Jurkat, Clone E6-1 (cell line): ENCODE data around the gene PARD3.

Experiments used
- DNase-seq: peaks from one replicate; pipeline ENCODE4 v3.0.0-alpha.2; 2011; ENCODE audit warnings: low read depth, low spot score
- H3K4me3 ChIP-seq: 2 replicates; pipeline ENCODE4 v1.5.1; 2011; ENCODE audit warnings: mild to moderate bottlenecking, low read length, control low read depth, moderate library complexity

The PARD3 gene

DNA sequence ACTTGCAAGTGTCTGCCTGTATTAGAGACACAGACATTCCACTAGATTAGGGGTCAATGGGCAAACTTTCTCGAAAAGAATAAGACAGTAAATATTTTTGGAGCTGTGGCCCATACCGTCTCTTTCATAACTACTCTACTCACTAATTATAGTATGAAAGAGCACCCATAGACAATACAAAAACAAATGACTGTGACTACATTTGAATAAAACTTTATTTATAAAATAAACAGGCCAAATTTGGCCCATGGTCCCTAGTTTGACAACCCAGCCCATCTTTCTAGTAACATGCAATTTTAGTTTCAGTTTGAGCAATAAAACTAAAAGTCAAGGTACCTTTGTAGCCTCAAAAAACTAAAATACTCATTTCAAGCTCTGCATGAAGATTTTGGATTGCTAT lies 294.6 kb downstream of the PARD3 start:
- no peak for DNase-seq
- H3K4me3 ChIP-seq, result no peak overlapping the region

DNA sequence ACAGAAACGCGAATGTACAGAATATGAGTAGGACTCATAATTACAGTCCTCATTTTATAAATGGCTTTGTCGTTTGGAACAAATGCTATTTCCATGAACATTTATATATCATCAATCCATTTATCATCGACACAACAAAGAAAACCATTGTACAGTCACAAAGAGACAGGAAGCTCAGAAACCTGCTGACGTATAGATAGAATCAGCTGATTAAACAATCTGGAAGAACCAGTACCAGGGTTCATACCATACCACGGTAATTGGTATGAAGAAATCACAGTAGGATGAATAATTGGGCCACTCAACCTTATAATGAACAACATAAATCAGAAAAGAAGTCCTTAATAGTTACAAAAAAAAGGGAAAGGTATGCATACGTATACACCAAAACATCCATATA lies 295.0 kb downstream of the PARD3 start:
- no peak overlapping the region for H3K4me3 ChIP-seq
- DNase-seq, result no peak

DNA sequence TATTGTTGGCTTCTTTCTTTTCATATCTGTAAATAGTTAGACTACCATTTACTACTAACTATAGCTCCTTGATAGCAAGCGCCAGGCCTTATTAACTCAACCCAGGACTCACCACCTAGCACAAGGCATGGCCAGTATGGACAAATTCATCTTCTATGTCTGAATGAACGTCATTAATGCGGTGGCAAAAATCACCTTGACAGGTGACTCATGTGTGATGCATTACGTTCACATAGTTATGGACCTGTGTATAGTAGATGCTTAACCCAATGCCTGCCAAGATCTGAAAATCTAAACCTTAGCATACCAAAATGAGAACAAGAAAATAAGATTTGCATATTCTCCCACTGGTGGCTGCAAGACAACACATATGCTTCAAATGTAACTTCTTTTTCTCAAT lies 300.8 kb downstream of the PARD3 start:
- no peak overlapping the region for H3K4me3 ChIP-seq
- DNase-seq, result no peak

DNA sequence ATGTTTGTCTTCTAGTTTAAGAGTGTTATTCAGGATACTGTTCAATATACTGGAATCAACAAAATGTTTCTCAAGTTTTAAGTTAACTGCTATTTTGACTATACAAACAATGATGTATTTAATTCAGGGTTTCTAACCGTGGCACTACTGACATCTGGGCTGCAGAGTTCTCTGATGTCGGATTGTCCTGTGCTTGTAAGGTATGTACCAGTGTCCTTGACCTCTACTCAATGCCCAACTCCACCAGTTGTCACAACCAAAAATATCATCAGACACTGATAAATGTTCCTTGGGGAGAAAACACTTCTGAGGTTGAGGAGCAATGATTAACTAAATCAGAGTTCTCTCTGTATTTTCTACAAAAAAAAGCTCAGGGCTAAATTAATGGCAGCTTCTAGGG lies 301.5 kb downstream of the PARD3 start:
- no peak for DNase-seq
- H3K4me3 ChIP-seq, result no peak overlapping the region

DNA sequence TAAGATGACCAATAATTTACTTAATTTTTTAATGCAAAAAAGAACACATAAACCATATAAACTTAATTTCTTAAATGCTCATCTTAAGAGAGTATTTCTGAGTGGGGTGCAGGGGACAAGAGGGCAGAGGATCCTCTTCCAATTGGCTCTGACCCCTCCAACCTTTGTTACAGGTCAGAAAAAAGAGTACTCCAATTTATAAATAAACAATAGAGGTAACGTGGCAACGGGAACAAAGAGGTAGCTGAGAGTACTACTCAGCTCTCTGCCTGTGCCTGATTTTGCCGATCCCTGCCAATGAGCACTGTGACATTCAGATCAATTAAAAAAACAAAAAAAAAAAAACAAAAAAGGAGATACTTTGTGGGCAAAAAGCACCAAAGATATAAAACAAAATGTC lies 307.9 kb downstream of the PARD3 start:
- H3K4me3 ChIP-seq, result no peak overlapping the region
- no peak for DNase-seq

DNA sequence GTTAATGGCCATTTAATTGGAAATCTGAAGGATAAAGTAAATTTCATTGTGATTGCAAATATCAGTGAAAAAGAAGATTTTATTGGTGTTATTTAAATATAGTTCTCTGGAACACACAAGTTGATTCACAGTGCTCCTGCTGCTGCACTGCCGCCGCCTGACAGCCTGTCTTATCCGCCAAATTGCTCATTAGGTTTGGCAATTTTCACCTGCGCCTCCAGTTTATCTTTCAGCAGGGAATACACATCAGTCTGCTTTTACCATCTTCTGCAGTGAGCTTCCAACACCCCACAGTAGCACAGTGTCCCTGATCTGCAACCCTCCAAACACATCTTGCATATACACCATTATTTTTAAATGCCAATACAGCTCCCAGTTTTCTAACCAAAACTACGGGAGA lies 308.3 kb downstream of the PARD3 start:
- no peak for DNase-seq
- no peak overlapping the region for H3K4me3 ChIP-seq

DNA sequence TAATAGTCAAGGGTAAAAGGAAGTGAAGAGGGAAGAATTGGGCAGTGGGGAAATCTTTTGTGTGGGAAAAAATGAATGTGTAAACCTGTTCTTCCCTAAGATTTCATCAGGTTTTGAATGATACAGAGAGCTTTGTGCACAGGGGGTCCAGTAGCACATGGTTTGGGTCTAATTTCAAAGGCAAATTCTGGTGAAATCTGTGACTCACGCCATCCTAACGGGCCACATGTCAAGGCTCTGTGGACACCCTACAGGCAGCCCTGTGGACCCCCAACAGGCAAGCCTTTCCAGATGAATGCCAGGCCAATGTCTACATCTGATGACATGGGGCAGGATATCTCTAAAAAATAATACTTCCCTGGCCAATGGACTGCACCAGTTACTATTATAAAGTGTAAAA lies 309.8 kb downstream of the PARD3 start:
- DNase-seq, result no peak

DNA sequence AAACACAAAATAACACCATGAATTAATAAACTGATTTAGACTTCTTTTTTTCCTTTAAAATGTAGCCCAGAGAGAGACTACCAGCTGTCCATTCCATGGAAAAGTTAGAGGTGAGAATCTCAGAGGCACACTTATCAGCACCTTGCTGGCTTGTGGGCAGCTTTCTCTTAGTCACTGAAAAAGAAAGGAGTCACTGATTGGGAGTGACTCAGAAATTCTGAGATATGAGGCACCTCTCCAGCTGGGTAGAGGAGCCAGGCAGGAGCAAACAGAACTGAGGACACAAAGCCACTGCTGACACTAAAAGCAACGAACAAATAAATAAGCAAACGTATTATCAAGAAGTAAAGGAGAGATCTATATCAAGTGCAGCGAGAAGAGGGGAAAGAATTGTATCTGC lies 310.6 kb downstream of the PARD3 start:
- no peak for DNase-seq
- H3K4me3 ChIP-seq, result no peak overlapping the region

More for the DNA sequence above, 309.8 kb downstream of the PARD3 start:
- H3K4me3 ChIP-seq, result no peak overlapping the region

DNA sequence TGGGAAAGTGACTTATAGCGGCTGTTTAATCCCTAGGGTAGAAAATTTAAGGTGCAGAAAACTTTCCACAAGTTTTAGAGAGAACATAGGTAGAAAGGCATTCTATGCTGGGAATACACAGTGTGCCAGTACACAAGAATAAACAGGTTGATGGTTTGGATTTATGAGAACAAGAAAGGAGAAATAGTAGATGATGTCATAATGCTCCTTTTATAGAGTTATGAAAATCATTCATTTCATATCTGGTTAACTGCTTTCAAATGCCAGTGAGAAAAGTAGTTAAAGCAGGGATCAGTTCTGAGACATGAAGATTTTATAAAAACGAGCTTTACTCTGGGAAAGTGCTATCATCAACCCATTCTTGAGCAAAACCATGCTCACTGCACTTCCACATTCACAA lies 311.4 kb downstream of the PARD3 start:
- H3K4me3 ChIP-seq, result no peak overlapping the region
- no peak for DNase-seq

DNA sequence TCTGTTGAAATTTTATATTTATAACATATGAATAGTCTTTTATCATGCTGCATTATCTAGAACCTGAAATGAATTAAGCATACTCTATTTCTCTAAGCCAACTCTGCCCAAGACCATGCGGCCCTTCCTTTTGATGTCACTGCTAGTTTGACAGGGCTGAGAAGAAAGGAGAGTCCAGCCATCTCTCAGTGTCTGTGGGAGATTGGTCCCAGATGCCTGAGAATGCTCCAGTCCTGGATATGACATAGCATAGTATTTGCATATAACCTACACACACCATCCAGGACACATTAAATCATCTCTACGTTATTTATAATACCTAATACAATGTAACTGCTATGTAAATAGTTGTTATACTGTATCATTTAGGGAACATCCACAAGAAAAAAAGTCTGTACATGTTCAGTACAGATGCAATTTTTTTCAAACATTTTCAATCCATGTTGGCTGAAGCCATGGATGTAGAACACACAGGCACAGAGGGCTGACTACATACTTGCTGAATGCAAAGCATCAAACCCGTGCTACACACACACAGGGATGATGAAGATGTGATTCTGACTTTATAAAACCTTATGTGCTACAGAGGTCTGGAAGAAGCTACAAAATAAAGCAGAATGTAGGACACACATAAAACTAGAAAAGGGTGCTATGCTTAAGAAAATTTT lies 315.4 kb downstream of the PARD3 start:
- no peak overlapping the region for H3K4me3 ChIP-seq
- DNase-seq, result no peak

DNA sequence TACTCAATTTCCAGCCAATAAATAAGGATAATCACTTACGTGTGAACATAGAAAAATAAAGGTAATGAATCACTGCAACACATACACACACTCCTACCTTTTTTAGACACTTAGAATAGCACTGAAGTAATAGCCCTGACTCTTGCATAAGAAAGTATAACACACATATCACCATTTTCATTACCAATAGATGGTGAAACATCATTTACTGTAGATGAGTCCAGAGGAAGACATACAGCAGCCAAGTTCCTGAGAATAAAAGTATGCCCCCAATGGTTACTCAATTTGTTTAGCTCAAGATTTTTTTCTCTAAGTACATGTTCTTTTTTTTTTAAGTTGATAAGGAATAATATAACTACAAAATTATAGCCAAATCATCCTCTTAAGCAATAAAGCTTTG lies 316.3 kb downstream of the PARD3 start:
- DNase-seq, result no peak
- H3K4me3 ChIP-seq, result no peak overlapping the region

DNA sequence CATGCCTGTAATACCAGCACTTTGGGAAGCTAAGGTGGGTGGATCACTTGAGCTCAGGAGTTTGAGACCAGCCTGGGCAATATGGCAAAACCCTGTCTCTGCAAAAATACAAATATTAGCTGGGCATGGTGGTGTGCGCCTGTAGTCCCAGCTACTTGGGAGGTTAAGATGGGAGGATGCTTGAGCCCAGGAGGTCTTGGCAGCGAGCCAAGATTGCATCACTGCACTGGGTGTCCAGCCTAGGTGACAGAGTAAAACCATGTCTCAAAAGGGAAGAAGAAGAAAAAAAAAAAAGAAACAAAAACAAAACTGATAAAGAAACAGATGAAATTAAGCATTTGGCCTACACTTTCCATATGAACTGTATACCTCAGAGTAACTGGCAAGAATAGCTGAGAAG lies 319.2 kb downstream of the PARD3 start:
- H3K4me3 ChIP-seq, result no peak overlapping the region
- no peak for DNase-seq

DNA sequence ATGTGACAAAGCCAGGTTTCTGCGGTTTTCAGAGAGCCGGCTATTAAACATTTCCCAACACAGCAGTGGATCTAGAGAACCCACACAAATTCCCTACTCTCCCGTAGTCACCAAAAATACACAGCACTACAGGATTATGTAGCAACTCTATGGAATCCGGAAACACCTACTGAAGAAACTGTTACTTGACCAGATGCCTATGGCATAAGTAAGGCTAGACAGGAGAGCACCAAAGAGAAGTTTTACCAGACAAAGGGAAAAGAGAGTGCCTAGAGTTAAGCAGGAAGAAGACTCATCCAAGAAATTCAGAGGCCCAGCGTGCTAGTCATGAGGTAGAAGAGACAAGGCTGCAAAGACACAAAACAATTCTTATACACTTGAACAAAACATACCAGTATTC lies 321.1 kb downstream of the PARD3 start:
- no peak overlapping the region for H3K4me3 ChIP-seq
- DNase-seq, result no peak

DNA sequence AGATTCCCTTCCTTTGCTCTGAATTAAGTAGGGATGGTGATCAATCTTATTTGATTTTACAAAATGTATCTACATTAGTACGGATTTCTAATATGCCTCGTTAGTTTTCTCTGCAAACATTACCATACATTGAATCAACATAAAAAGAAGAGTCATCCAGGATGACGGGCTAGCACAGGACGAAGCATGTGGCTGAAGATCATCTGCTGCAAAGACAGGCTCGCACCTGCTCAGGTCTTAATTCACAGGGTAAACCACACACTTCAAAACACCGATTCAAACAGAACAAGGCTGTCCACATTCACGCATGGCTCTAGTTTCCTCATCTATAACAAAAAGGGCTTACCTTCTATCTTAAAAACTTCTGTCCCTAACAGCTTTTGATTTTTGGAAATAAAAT lies 323.0 kb downstream of the PARD3 start:
- H3K4me3 ChIP-seq, result no peak overlapping the region
- DNase-seq, result no peak

DNA sequence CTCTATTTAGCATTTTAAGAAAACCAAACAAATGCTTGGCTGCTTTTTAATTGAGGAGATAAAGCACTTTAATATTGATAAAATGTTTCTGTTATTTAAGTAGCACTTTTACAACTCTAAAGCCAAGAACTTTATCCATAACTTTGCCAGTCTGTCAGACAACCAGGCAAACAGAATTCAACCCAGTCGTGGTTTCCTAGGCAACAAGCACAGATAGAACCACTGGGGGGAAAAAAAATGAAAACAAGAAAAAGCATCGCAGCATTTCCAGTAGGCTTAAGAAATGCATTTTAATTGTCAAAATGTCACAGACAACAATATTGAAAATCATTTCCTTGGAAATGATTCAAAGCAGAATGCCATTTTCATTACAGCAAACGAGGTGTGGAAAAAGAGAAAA lies 323.4 kb downstream of the PARD3 start:
- H3K4me3 ChIP-seq, result no peak overlapping the region
- no peak for DNase-seq

DNA sequence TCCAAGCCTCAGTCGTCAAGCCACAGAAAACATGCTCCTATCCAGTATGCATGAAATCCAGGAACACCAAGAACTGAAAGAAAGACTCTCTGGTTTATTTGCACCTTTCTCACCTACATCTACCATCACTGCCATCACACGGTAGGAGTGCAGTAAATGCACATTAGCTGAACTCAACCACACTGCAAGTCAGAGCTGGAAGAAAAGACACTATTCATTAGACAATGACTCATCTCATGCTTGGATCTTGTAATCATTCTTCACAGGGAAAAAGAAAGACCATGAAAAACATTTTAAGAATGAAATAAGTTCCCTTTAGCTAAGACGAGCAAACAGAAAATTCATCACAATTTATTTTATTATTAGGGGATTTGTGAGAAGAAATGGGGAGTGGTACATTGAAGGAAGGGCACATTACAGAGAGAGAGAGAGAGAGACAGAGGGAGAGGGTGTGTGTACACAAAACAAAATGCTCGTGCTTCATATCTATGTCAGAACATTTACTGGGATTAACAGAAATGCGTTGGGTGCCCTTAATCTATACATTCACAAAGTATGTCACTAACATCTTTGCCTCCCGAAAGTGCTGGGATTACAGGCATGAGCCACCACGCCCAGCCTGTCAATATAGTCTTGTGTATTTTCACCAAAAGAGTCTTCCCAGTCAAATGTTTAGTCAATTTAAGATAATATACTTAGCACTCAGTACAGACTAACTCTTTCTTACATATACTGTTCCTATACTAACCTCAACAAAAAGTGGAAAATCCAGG lies 324.9 kb downstream of the PARD3 start:
- no peak for DNase-seq
- H3K4me3 ChIP-seq, result no peak overlapping the region

DNA sequence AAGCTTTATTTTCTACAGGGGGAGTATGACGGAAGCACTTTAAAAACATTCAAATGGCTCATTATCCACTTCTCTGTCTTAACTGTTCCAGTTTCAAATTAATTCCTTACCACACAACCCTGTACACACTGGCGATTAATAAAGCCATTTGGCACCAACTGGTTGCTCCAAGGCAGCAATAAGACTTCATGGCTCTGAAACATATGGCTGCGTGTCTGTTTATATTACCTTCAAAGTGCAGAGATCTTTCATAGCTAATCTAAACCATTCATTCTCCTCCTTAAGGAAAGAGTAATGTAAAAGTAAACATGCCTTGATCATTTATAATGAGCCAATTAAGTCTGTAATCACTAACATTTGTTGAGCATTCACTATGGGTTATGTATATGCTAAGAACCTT lies 325.7 kb downstream of the PARD3 start:
- no peak overlapping the region for H3K4me3 ChIP-seq
- no peak for DNase-seq

DNA sequence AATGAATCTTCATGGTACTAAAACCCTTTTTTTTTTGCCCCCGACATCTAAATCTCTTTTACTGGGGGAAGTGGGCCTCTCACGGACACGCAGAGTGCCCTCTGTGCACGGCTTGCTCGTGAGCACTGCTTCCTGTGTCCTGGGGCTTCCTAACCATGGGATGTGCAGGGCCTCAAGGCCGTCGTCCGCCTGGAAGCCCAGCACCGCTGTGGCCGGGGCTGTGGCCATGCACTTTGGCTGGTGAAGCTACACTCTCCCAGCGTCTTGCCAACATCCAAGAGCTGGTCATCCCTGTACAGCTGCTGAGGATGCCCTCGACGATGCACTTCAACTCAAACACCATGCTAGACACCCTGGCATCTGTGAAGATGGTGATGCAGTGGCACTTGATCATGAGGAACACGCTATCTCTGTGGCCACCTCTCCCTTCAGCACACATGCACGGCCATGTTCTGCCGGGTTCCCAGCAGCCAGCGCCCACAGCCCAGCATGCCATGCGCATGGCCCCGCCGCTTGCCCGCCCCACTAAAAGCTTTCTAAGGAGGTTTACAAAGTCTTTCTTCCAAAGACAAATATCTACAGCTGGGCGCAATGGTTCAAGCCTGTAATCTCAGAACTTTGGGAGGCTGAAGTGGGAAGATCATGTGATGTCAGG lies 326.5 kb downstream of the PARD3 start:
- no peak for DNase-seq
- H3K4me3 ChIP-seq, result no peak overlapping the region

DNA sequence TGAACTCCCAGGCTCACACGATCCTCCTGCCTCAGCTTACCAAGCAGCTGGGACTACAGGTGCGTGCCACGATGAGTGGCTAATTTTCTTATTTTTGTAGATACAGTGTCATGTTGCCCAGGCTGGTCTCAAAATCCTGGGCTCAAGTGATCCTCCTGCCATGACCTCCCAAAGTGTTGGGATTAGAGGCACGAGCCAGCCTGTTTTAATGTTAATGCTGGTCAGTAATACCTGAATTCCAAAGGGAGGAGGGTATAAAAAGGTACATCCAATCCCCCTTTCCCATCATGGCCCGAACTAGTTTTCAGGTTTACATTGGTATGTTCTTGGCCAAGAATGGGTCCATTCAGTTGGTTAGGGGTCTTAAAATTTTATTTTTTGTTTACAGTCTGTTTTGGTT lies 329.1 kb downstream of the PARD3 start:
- no peak for DNase-seq
- H3K4me3 ChIP-seq, result no peak overlapping the region

DNA sequence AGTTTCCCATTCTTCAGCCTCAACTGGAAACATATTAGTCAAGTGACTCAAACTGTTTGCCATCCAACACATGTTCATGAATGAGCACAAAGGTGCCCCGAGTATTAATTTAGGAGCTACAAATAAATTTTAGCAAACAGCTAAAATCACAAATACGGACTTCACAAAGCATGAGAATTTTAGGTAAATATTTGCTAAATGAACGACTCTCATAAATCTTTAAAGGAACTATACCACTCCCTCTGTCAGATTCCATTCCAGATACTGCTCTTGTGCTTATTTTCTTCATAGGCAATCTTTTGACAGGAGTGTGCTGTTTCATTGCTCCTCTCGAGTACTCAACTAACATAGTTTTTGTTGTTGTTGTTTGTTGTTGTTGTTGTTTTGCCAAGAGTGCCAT lies 330.9 kb downstream of the PARD3 start:
- no peak overlapping the region for H3K4me3 ChIP-seq
- DNase-seq, result no peak

DNA sequence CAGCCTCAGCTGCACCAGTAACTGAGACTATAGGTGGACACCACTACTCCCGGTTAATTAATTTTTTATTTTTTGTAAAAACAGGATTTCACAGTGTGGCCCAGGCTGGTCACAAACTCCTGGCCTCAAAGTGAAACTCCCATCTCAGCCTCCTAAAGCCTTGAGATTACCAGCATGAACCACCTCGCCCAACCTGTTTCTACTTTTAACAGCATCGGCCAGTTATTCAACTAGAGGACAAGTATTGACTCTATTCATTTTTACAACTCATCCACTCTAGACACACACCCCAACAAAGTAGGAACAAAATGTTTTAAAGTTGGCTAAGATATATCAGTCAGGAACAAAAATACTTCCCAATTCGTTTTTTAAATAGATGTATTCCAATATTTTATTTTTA lies 334.8 kb downstream of the PARD3 start:
- DNase-seq, result no peak
- H3K4me3 ChIP-seq, result no peak overlapping the region
